NCI-H524 treated with DMSO at 0.1 percent for 48 hours (cell line): ENCODE measurements around the gene SEZ6L.

Experiments used
- DNase-seq: peaks from one replicate; lab custom pipeline; 2025; lab: John Stamatoyannopoulos, UW

The SEZ6L gene

DNA sequence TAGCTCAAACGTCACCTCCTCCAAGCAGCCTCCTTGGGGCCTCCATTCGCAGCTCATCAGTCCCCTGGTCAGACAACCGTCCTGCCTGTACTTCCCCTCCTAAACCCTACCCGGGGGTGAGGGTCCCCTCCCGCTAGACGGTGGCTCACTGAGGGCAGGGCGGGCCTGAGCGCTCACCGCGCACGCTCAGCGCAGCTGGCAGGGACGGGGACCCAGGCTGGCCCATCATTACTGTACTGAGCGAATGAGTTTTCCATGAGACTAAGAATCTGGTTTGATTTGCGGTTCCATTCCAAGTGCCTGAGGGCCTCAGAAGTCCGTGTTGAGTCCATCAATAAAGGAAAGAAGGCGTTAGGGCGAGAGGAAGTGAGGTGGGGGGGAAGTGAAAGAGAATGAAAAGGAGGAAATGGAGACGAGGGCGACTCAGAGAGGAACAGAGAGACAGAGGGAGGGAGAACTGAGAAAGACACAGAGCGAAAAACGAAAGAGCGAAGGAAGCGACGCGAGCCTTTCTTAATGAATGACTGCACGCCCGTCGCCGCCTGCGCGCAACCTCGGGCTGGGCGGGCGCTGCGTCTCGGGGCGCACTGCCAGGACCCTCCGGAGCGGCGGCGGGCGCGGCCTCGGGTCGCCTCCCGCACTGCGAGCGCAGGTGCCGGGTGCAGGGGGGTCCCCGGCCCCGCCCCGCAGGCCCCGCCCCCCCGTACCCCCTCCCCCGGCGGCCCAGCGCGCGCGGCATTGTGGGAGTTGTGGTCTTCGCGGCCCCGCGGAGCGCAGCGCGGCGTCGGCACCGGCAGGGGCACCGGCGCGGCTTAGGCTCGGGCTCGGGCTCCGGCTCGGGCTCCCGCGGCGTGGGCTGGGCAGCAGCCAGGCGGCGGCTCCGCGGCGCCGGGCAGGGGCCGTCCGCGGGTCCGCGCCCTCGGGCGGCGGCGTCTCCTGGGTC lies 259.5 kb downstream of the SEZ6L start, which contains the start of gene ASPHD2:
Gene ASPHD2, plus strand, starts transcription at position 746 of the 943 bp plus-strand sequence. CDS start 4,356 bp downstream, outside the sequence.
- no peak for DNase-seq

DNA sequence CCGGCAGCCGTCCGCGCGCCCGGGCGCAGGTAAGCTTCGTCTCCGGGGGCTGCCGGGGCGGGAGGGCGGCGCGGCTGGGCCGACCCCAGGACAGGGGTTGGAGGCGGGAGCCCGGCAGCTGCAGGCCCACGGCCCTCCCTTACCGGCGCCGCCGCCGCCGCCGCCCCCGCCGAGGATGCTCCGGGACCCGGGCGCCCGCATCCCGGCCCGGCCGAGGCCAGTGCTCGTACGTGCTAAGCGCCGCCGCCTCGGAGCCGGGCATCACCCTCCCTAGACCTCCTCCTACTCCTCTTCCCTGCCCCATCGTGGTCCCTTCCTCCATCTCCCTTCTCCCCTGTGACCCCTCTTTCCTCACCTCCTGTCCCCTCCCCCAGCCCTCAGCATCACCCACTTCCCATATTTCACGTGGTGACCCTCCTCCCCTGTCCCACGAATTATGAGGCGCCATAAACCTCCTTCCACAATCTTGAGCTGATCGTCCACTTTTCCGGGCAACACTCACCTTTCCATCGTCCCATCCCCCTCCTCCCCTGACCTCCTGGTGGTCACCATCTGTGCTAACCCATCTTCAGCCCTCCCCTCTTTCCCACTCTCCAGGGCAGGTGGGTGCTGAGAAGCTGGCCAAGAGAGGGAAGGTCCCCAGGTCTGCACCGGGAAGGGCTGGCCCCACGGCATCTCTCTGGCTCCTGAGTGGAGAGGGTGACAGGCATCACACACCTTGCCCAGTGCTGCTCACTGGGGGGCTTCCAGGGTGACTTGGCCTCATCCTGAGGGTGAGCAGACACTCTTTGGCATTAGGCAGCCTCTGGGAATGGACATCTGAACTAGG lies 260.4 kb downstream of the SEZ6L start:
- DNase-seq, result no peak

DNA sequence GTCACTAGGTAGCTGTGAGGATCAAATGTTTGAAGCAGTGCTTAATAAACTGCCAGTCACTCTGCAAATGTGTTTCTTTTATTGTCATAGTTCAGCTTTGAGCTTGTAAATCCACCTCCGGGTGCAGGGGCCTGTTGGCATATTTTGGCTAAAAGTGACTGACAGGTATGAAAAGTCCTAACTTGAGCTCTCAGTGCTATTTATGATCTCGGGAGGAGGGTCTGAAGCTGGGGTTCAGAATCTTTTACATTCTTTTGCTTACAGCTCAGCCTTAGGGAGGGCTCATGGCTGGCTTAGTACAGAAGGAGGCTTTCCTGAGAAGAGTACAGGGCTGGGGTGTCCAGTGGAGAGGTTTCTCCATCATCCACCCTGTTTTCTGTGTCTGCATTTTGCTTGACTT lies 261.3 kb downstream of the SEZ6L start:
- DNase-seq, result no peak

DNA sequence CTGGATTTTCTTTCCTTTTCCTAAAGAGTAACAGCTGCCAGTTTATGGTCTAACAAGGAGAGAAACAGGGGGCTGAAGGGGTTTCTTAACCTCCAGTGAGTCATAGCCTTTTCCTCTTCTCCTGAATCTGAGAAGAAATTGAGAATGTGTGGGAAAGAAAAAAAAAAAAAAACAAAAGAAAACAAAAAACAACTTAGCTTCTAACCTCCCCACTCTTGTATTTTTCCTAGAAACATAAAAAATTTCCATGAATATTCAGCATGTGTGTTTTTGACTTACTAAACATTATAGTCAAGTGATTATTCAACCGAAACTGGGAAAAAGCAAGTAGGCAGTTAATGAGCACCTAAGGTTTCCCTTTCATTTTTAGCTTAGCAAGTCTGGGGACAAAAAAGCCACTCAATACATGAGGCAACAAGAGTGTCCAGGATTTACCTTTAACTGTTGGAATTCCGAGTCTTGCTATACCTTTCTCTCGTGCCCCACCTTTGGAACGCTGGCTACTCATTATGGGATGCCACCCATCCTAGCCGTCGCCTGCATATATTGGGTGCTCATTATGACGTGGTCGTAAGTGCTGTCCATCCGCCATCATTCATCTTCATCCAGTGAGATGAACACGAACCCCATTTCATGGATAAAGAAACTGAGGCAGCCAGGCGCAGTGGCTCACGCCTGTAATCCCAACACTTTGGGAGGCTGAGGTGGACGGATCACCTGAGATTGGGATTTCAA lies 262.2 kb downstream of the SEZ6L start:
- DNase-seq, result no peak

DNA sequence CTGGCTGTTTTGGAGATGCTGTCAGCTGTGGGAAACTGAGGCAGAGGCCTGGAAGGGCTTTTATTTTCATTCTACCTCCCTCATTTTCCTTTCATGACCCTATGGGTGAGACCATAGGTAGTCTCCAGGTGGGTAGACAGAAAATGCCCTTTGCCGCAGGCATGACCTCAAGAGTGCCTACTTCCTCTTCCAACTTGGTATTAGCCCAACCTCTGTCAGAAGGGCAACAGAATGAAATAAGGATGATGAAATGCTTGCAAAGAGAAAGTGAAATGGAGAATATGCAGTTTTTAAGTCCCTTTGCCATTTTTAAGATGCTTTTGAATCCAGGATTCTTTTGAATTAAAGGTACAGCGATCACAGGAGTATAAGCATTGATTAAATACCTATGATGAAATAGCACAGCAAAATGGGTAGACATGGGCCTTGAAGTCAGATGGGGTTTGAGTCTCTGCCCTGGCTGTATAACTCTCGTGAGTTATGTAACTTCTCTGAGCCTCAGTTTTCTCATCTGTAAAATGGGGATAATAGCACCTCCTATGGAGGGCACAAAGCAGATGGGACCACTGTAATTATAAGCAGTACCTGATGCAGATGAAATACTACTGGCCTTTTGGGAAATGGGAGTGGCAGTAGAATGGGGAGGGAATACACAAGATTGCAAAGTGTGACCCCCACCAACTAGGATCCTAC lies 263.5 kb downstream of the SEZ6L start:
- DNase-seq, result no peak
